HG03565 (cell line): ENCODE data around the gene ESR2.

Experiments used
- ATAC-seq: cut with Tn5 transposase; IDR thresholded peaks from one replicate; pipeline ENCODE4 v1.9.1; 2021; ENCODE audit warnings: mild to moderate bottlenecking, moderate library complexity; ENCODE audit not compliant: unreplicated experiment

Gene ESR2

GRCh38 chr14:64272019-64272418 lies 22.2 kb downstream of the ESR2 start:
- no peak for ATAC-seq

- ATAC-seq: no peak
Measured at GRCh38 chr14:64266239-64266638, 27.9 kb downstream of the ESR2 start.

DNA sequence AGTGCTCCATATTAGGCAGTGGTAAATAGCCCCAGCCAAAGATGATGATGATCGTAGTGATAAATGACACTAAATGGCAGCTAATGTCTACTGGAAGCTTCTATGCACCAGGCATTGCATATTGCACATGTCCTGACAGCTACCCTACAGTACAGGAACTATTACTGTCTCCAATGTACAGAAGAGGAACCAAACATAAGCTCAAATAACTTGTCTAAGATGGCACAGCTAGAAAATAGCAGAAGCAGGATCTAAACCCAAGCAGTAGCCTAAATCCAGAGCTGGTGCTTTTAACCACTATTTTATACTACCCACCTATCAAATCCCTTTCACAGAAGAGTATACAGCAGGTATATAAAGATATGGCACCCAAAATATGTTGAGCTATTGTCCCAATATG lies 28.9 kb downstream of the ESR2 start:
- no peak for ATAC-seq

DNA sequence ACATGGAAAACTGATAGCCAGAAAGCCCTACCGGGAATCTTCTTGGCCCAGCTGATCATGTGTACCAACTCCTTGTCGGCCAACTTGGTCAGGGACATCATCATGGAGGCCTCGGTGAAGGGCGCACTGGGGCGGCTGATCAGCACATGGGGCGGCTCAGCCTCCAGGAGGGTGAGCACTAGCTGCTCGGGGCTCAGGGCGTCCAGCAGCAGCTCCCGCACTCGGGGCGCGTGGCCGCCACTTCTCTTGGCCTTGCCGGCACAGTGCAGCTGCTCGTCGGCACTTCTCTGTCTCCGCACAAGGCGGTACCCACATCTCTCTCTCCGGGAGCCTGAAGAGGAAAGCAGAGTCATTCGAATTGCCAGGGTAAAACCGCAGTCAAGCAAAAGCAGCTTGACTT lies 33.8 kb downstream of the ESR2 start:
- no peak for ATAC-seq

DNA sequence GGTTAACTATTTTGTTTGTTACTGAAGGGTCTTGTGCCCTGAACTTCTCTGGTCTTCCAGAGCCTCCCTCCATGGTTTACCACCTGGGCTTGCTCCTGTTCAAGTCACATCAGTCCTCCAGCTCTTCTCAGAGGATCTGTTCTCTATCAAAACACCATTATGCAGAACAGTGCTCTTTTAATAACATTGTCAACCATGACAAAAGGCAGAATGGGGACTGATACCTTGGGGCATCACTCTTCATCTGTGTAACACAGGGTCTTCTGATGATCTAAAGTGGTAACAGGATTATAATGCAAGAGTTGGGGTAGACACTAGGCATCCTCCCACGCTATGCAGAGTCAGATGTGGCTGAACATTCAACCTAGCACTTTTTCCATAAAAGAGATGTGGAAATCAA lies 38.4 kb downstream of the ESR2 start:
- ATAC-seq: no peak

GRCh38 chr14:64253672-64254071 lies 40.5 kb downstream of the ESR2 start:
- ATAC-seq: no peak

GRCh38 chr14:64249363-64249762 lies 44.8 kb downstream of the ESR2 start:
- ATAC-seq: no peak

GRCh38 chr14:64248689-64249088 lies 45.5 kb downstream of the ESR2 start:
- no peak for ATAC-seq

DNA sequence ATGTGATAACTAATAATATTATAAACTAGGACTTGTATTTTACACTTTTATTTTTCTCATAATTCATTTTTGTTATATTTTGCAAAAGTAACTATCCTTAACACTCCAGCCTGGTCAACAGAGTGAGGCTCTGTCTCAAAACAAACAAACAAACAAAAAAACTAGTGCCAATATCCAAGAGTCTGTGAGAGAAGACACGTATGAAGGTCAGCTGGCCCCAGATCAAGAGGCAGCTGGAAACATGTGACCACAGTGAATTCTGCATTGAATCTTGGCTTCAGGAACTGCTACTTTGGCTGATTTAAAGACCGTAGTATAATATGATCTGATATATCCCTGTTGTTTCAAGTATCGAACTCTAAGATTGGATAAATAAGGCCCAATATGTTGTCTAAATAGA lies 47.0 kb downstream of the ESR2 start:
- no peak for ATAC-seq

DNA sequence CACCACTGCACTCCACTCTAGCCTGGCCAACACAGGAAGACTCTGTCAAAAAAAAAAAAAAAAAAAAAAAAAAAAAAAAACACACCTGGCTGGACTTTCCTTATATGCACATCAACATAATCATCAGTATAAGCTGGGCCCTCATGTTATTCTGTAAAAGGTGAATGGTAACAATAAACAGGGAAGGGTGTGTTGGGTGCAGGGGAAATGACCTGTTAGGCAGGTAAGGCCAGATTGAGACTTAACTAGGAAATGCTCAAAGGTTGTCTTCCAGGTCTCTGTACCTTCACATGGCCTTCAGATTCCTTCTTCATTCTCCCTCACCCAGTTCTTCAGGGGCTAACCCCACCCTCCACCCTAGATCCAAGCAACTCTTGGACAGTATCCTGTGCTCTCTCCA lies 47.5 kb downstream of the ESR2 start:
- ATAC-seq: no peak

DNA sequence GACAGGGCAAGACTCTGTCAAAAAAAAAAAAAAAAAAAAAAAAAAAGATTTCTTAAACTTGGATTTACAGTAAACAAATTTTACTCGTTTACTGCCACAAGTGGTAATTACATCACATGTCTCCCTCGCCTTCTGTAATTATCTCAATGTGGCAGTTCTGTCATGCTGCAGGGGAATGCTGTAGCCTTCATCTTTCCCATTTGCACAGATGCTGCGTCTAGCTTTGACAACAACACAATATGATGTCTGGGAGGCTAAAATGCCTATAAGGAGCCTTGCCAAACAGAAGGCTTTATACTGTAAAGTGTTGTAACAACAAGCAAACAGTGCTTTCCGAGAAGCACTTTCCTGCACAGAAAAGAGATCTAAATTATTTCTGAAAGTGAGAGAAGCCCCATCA lies 48.7 kb downstream of the ESR2 start:
- no peak for ATAC-seq

DNA sequence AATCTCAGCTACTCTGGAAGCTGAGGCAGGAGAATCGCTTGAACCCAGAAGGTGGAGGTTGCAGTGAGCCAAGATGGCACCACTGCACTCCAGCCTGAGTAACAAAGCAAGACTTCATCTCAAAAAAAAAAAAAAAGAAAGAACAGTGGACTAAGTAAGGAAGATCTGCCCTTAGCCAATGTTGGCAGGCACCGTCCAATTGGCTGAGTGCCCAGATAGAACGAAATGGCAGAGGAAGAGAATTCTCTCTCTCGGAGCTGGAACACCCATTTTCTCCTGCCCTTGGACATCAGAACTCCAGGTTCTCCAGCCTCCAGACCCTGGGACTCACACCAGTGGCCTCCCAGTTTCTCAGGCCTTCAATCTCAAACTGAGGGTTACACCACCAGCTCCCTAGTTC lies 49.9 kb downstream of the ESR2 start:
- ATAC-seq: no peak

DNA sequence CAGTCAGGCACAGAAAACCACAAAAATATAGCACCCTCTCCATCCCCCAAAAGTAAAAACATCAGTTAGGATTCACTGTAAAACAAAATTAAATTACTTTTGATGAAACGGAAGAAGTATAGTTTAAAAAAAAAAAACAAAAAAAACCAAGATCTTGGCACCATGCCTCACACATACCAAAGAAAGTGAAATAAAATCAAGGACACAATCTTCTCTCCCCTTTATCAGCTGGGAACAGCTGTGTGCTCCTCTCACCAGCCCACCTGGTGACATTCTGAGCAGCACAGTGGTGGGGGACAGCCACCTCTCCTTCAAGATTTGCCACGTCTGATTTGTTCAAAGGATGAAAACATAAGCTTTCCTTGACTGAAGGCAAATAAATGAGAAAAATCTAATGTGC lies 55.5 kb downstream of the ESR2 start:
- ATAC-seq: no peak

DNA sequence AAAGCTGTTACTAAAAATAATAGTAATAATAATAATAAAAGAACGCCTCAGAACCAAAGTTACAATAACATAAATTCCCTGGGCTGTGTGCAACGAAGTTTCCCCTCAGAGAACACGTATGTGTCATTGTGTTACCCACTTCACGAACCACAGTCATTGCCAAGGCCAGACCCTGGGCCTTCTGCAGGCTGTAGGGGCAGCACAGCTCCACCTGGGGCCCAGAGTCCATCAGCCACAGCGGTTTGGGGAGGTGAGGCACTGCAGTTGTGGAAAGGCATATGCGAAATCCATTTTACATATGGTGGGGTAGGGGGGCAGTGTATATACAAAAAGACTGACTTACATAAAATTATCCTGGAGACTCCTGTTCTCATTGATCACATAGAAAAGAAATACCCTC lies 56.1 kb downstream of the ESR2 start:
- ATAC-seq: no peak

DNA sequence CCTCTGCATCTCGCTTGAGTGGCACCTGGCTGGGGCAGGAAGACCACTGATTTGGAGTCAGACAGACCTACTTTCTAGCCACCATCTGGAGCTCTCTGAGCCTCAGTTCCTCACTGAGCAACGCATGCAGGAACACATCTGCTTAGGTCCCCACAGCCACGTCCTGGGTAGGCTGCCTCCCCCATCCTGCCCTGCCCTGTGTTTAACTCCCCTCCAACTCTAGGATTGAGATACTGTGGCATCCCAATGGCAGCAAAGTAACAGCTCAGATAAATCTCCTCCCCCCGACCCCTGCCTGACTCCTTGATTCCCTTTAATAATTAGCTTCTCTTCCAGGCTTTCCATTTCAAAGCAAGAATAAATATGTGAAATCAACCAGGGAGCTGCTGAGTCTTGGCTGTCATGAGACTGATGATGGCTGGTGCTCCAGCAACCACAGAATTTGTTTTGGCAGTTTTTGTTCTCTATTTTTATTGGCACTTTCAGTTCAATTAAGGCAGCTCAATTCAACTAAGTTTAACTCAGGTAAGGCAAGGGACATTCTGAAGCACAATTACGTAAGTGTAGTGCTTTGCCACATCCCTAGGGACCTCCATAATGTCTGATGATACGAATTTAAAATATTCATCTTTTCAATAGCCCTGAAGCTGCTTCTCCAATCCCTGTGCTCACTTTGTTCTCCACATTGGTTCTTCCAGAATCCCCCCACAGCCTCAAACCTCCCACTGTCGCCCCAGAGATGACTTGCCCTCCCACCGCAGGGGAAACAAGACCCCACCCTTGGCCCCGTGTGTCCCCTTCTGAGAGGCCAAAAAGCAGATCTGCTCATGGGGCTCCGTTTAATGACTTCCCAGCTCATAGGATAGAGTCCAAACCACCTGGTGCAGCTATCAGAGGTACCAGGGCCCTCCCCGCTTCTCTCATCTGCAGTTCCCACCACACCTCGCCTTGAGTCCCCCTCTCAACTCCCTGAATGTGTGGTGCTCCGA lies 58.2 kb downstream of the ESR2 start:
- ATAC-seq: peak; percentile 58

GRCh38 chr14:64234877-64235651 lies 59.1 kb downstream of the ESR2 start:
- ATAC-seq: no peak

- ATAC-seq: no peak
Measured at GRCh38 chr14:64233531-64234190, 60.5 kb downstream of the ESR2 start.

GRCh38 chr14:64232944-64233343 lies 61.2 kb downstream of the ESR2 start:
- ATAC-seq: no peak

- ATAC-seq: peak; percentile 34
Measured at GRCh38 chr14:64232095-64232838, 61.9 kb downstream of the ESR2 start.

DNA sequence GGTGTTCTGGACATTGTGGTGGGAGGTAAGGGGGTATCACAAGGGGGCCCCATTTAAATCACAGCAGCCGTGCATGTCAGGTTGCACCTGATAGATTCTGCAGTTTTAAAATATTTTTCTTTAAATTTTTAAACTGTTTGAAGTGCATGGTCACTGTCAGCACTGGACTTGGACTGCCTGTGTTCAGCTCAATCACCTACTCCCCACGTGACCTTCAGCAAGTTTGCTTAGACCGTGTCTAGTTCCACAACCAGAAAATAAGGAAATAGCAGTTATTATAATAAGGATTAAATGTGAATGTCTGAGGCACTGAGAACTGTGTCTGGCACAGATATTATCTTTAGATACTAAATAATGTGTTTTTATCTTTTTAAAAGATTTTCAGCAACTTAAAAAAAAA lies 64.7 kb downstream of the ESR2 start:
- ATAC-seq: no peak

GRCh38 chr14:64227856-64228255 lies 66.3 kb downstream of the ESR2 start:
- no peak for ATAC-seq
